Glomerular endothelial cell (primary cell): Measurements from ENCODE around the gene IFT81. TPM values are rescaled to one million over a fixed set of nuclear protein-coding genes. Genes with fewer than 3 reads are reported as not detected.
"Not testable (repeated sequence)": the region's sequence is repeated elsewhere in the genome, so short reads cannot be mapped to it uniquely, and the experiment has no call there.

ENCODE experiments used
- DNase-seq: peaks from one replicate; pipeline ENCODE4 v3.0.0-alpha.2; 2011; ENCODE audit warnings: low read depth, low spot score; ENCODE audit errors: extremely low read depth
- total RNA-seq: library from RNA; depleted of rRNA; stranded (reverse); fragments of >200 nt; gene quantifications from 2 replicates; pipeline ENCODE4 v1.2.3, GENCODE V29; 2015

The IFT81 gene
- total RNA-seq, 1 donor from 2014 or later, result 11.4 TPM

DNA sequence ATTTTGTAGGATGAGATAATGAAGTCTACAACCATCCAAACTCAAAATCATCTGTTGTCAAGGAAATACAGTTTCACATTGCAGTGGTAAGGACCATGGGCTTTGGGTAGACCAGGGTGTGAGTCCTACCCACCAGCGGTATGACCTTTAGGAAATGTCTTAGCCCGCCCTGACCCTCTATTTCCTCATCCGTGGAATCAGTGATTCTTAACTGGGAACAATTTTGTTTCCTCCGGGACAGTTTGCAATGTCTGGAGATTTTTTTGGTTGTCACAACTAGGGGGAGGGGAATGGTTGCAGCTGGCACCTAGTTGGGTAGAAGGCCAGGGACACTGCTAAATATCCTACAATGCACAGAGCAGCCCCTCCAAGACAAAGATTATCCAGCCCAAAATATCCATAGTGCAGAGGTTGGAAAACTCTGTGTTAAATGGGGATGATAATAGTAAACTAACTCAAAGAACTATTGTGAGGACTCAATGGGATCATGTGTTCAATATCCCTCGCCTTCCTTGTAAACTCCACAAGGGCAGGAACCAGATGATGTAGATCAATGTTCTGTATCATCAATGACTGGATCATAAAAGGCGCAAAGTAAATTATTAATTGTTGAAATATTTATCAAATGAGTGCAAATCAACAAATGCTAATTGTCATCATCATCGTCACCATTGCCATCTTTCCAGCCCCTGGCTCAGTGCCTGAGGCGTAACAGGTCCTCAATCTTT lies 15.7 kb upstream of the IFT81 start:
- no peak for DNase-seq

DNA sequence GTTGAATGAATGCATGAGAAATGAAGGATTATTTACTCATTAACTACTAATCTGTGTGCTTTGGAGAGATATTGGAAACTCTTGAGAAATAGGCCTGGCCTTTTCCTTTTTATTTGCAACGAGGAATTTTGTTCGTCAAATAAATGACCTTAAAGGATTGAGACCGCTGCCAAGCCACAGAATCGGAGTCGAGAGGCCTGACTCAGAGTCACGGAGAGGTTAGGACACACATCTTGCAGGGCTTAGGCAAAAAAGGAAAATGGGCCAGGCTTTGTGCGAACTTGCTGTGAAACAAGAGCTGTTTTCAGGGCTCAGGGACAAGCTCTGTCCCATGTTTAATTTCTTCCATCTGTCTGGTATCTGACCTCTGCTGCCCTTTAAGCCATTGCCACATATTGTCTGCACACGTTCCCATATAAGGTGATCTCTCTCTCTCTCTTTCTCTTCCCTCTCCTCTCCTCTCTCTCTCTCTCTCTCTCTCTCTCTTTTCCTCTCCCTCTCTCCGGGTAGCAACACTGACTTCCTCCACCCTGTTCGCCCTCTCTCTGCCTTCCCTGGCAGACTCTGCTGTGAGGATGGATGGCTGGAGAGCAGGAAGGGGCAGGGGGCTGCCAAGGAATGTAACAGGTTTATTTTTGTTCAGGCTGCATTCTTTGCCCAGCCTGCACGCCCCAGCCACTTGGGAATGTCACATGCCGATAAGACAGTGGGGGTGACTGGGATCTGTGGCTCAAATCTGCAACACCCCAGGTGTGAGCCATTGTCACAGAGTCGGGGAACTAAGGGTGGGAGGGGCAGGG lies 14.9 kb upstream of the IFT81 start:
- no peak for DNase-seq

DNA sequence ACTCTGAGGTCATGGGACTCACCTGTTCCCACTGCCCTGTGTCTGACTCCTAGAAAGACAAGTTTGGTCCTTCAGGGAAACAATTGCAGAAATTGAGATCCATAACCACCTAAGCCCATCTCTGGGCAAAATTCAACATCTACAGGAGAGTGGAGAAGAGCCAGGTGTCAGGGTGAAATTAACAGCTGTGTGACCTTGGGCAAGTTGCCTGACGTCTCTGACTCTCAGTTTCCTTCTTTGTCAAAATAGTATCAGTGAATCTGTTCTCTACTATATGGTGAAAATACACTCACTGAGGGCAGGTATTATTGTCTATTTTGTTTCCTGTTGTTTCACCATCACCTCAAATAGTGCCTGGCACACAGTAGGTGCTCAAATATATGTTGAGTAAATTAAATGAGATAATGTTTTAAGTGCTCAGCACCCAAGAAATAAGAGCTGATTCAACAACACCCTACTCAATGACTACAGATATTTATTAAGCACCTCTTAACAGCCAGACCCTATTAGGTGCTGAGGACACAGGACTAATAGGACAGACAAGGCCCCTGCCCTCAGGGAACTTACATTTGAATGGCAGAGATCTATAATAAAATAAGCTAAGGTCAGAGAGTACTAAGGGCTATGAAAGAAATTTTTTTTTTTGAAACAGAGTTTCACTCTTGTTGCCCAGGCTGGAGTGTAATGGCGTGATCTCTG lies 14.2 kb upstream of the IFT81 start:
- DNase-seq, result no peak

DNA sequence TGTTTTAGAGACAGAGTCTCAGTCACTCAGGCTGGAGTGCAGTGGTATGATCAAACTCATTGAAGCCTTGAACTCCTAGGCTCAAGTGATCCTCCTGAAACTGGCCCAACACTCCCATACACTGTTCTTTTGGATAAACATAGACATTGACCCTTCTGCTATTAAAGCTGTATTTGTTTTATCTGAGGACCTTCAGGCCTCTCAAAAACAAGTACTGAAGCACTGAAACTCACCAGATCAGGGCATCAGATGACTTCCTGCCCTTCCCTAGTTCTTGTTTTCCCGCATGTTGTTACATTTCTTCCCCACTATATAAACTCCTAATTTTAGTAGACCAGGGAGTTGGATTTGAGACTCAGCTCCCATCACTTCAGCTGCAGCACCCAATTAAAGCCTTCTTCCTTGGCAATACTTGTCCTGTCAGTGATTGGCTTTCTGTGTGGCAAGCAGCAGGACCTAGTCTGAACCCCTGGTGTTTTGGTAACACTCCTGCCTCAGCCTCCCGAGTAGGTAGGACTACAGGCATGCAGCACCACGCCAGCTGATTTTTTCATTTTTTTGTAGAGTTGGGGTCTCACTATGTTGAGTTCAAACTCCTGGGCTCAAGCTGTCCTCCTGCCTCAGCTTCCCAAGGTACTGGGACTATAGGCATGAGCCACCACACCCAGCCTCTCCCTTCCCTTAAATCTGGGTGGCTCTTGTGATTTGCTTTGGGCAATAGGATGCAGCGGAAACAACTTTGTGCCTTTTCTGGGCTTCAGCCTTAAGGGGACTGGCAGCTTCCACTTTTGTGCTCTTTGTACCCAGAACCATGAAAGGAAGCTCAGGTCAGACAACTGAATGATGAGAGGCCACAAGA lies 12.5 kb upstream of the IFT81 start:
- DNase-seq, result no peak

DNA sequence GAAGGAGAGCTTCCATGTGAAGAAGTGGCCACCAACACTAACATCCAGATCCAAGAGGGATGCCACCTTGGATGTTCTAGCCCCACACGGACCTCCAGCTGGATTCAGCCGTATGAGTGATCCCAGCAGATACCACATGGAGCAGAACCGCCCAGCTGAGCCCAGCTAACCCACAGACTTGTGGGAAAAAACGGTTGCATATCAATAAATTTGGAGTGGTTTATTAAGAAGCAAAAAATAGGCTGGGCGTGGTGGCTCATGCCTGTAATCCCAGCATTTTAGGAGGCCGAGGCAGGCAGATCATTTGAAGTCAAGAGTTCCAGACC lies 11.9 kb upstream of the IFT81 start:
- no peak for DNase-seq

DNA sequence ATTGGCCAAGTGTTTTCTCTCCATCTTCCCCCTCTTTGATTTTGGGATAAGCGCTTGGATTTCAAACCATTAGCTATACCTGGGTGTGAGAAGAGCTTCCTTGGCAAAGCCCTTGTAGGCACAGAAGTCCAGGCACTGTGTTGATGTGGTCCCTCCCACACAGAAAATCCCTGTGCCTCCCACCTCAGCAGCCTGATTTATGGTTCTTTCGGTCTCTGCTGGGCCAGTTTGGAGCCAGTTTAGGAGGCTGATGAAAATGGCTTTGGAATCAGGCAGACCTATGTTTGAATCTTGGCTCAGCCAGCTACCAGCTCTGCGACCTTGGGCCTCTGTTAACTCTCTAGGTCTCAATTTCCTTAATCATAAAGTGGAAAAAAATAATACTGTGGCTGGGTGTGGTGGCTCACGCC lies 9.6 kb upstream of the IFT81 start:
- DNase-seq, result no peak

DNA sequence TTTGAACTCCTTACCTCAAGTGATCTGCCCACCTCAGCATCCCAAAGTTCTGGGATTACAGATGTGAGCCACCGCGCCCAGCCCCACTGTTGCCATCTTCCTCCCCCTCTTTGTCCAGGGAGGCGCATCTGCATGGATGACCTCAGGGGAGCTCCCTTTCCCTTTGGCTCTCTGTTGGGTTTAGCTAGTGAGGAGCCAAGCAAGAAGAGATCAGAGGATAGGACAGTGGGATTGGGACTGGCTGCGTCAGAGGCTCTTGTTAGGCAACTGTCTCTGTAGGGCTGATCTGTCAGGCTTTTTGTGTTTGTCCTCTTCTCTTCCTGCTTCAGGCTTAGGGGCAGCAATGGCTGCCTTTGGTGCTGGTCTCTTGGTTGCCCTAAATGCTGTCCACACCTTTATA lies 8.5 kb upstream of the IFT81 start:
- no peak for DNase-seq

DNA sequence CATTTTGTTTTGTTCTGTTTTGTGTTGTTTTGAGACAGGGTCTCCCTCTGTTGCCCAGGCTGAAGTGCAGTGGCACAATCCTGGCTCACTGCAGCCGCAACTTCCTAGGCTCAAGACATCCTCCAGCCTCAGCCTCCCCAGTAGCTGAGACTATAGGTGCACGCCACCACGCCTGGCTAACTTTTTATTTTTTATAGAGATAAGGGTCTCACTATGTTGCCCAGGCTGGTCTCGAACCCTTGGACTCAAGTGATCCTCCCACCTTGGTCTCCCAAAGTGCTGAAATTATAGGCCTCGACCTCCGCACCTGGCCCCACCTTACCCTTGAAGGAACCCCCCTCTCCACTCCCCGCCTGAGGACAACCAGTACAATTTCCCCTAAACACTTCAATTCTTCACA lies 7.5 kb upstream of the IFT81 start:
- DNase-seq, result no peak

DNA sequence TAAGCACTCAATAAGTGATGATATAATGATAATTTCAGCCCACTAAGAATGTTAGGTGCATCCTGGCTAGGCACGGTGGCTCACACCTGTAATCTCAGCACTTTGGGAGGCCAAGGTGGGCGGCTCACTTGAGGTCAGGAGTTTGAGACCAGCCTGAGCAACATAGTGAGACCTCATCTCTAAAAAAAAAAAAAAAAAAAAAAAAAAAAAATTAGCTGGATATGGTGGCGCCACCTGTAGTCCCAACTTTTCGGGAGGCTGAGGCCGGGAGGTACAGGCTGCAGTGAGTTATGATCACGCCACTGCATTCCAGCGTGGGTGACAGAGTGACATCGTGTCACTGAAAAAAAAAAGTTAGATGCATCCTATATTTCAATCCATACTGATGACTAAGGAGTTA lies 6.9 kb upstream of the IFT81 start:
- not testable (repeated sequence) for DNase-seq

DNA sequence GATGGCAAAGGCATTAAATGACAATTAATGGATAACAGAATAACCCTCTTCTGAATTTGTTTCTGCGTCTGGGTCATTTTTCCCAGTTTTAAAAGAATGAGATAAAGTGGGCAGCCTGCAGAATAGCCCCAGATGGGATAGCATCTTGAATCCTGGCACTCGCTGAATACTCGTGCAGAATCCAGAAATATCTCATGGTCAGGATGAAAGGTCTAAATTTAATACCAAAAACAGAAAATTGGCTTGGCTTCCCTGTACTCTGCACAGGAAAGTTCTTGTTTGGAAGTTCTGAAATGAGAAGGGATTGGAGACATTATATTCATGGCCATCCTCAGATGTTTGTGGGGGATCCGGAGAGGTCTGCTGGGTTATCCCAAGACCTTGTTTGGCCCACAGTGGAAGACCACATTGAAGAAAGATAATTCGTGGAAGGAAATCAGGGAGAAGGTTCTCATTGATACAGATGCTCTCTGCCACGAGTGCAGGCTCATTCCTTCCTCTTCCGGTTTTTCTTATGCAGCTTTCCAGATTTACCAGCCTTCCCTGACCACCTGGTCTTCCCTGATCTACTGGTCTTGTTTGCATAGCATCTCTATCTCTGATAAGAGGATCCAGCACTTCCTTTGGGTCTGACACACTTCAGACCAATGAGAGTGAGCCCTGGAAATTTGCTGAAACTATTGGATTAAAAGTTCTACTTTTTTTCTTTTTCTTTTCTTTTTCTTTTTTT lies 6.0 kb upstream of the IFT81 start:
- no peak for DNase-seq

DNA sequence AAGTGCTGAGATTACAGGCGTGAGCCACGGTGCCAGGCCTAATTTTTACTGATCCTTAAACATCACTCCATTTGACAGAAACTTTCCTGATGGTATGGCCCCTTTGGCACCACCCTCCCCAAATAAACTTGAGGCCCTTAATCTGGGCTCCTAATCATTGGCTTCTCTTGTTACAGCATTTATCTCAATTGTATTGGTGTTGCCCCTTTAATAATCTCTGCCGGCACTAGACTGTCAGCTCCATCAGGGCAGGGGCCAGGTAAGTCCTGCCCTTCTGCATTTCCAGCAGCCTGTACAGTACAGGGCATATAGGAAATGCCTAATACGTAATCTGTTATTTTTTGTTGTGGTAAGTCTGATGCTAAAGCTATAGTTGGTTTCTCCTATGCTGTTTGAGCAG lies 1.2 kb upstream of the IFT81 start:
- DNase-seq, result no peak

DNA sequence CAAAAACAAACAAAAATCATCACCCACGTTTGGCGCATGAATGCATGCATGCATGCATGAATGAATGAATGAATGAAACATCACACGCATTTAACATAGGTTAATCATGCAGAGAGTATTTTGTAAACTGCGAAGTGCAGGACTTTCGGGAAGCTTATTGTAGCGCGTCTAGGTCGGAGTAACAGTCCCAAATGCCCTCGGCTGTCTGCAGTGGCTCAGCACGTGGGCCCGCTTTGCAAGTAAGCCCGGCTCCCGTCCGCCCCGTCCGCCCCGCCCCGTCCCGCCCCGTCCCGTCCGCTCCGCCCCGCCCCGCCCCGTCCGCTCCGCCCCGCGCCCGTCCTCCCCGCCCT lies 263 bp upstream of the IFT81 start:
- DNase-seq, result no peak

DNA sequence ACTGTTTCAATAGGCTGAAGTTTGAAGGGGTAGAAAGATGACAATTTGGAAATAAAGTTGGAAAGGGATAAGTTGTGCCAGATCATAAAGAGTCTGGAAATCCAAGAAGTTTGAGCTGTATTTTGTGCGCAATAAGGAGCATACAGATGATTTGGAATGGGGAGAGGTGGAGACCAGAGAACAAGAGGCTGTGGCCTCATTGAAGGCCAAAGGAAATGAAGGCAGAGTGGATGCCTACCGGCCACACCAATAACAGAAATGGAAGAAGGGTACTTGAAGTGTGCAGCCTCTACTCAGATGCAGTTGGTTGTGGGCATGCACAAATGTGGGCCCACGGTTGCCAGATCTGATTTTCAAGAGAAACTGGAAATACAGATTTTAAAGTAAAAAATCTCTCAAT lies 2.4 kb downstream of the IFT81 start:
- DNase-seq, result no peak

DNA sequence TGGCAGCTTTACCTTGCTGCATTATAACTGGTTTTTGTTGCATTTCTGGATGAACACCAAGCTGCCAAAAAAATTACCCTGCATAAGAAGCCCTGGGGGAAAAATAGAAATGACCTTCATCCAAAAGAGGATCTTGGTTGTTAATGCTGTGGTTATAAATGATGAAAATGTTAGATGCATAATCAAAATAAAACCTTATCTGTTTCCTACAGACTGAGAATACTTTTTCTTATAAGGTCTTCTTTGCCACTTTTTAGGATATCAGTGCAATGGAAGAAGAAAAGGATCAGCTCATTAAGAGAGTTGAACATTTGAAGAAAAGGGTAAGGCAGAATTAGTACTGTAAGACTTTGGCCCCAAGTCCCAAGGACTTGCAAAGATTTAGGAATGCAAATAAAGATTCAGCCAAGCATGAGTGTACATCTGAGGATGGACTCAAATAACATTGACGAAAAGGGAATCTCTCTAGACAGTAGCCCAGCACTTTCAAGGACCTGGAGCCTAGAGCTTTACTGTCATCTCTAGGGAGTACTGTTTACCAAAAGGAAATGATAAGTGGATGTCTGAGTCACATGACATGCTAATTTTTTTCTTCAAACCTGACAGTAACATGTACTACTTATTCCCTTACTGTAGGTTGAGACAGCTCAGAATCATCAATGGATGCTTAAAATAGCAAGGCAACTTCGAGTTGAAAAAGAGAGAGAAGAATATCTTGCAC lies 10.7 kb downstream of the IFT81 start:
- DNase-seq, result no peak

DNA sequence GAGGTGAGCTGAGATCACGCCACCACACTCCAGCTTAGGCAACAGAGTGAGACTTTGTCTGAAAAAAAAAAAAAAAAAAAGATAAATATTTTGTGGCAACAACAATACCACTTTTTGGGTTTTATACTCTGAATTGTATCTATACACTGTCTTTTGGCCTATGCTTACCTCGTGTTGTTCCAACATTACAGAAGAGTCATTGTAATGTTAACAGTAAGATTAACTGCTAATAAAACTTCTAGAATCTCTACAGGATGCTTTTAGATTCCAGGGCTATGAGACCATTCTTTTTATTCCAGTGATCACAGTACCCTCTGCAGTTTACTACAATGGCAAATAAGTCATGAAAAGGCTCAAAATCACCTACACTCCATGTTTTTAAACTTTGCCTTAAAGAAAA lies 11.6 kb downstream of the IFT81 start:
- DNase-seq, result no peak

DNA sequence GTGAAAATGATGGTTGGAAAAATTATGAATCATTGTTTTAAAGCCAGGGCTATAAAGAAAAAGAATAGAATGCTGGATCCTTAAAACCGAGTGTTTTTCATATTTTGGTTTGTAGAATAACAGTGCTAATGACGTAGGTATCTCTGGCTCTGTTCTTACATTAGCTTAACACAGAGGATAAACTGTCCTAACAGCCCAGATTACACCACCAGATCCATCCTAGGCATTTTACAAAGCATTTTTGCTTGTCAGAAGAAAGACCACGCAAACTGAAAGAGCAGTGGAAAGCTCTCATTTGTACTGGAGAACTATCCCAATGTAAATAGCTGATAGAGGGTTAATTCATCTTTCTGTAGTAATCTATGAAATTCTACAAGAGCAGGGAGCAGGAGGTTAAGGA lies 13.6 kb downstream of the IFT81 start:
- DNase-seq, result no peak

DNA sequence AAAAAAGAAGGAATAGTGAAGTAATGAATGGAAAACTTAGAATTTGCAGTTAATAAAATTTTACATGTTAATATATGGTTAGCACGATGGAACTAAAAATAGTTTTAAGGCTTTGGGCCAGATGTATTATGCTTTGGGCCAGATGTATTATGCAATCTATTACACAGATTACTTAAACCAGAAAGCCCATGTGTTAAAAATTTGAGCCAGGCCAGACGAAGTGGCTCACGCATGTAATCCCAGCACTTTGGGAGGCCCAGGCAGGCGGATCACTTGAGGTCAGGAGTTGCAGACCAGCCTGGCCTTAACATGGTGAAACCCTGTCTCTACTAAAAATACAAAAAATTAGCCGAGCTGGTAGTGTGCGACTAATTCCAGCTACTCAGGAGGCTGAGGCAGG lies 17.2 kb downstream of the IFT81 start:
- no peak for DNase-seq

DNA sequence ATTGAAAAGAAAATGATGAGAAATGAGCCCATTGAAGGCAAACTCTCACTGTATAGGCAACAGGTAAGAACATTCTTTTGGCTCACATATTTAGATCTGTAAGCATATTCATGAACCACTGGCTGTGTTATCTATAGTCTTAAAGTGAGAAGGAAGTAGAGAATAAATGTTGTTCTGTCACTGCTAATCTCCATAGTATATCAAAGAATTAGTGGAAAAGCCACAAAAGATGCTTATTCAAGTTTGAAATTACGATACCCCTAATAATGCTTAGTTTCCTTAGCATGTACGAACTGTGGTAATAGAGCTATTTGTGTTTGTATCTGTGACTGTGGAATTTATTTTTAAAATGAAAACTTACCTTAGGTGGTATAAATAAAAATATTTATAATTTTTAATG lies 22.8 kb downstream of the IFT81 start:
- DNase-seq, result no peak

DNA sequence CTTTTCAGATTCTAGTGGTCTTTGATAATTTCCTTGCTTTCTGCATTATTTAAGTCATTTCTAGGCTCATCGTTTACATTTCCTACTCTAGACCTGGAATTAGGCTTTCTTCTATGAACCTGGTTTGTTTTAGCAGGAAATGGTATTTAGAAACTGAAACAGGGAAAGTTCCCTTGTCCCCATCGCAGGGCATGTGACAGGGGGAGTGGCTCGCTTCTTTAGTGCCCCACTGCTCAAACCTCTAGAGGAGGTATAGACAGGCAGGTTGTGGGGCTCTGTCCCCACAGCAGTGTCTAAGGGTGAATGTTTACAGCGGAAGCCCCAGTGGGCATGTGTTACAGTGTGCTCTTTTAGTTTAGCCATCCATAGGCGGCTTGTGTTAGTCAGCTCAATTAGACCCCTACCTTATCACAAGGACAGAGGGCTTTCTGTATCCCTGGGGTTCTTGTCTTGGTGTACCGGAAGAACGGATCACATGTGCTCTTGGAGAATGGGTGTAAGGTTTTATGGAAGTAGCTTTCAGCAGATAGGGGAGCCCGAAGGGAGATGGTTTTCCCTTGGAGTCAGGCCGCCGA lies 25.0 kb downstream of the IFT81 start:
- no peak for DNase-seq

DNA sequence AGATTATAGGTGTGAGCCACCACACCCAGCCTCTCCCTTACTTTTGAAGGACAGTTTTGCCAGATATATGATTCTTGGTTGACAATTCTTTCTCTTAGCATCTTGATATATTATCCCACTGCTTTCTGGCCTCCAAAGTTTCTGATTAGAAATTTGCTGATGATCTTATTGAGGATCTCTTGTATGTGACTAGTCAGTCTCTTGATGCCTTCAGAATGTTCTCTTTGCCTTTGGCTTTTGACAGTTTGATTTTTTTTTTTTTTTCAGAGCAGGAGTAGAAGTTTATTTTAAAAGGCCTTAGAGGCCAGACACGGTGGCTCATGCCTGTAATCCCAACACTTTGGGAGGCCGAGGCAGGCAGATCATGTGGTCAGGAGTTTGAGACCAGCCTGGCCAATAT lies 32.6 kb downstream of the IFT81 start:
- DNase-seq, result no peak
